ENCODE data around the gene OLA1. TPM values are rescaled to one million over a fixed set of nuclear protein-coding genes. Genes with fewer than 3 reads are reported as not detected.

OLA1 gene
- total and polyA plus RNA-seq, 2 of the 4 experiments (the other 2 are of a cell fraction): 54.7 to 71.2 TPM

DNA sequence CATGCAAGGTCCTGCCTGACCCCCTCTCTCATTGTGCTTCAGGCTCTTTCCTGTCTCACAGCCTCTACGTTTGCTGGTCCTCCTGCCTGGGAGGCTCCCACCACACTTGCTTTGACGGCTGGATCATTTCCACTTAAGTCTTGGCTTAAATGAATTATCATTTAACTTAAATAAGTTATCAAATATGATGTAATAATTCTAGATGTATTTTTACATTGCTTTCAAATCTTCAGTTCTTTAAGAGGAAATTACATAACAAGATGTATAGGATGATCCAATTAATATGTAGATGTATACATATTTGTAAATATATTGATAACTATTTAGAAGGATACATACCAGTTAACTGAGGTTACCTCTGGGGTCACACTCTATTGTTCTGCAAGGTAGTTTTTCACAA lies 180.5 kb downstream of the OLA1 start:
- intact Hi-C loops (cut with micrococcal nuclease): no loop called here
- no peak overlapping the region for H2AK5ac ChIP-seq (ENCODE audit: low read depth, low read length)

More for the DNA sequence above, 180.5 kb downstream of the OLA1 start:
- H4K91ac ChIP-seq (ENCODE audit: insufficient read depth, low read depth, low read length): no peak overlapping the region
- no peak overlapping the region for H3K23ac ChIP-seq (ENCODE audit: low read depth, low read length)
- DNase-seq (no peak), ATAC-seq (ENCODE audit: low read depth) (no peak)
- no peak for TF ChIP-seq NFE2L2 (IDR thresholded peaks at IDR 0.05; ENCODE audit: low read depth, low read length)
- TF ChIP-seq FOS (IDR thresholded peaks at IDR 0.05; ENCODE audit: low read depth, low read length): no peak
- TF ChIP-seq, protein P1, sequence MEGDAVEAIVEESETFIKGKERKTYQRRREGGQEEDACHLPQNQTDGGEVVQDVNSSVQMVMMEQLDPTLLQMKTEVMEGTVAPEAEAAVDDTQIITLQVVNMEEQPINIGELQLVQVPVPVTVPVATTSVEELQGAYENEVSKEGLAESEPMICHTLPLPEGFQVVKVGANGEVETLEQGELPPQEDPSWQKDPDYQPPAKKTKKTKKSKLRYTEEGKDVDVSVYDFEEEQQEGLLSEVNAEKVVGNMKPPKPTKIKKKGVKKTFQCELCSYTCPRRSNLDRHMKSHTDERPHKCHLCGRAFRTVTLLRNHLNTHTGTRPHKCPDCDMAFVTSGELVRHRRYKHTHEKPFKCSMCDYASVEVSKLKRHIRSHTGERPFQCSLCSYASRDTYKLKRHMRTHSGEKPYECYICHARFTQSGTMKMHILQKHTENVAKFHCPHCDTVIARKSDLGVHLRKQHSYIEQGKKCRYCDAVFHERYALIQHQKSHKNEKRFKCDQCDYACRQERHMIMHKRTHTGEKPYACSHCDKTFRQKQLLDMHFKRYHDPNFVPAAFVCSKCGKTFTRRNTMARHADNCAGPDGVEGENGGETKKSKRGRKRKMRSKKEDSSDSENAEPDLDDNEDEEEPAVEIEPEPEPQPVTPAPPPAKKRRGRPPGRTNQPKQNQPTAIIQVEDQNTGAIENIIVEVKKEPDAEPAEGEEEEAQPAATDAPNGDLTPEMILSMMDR (conservative IDR thresholded peaks at IDR 0.05; ENCODE audit: low read depth, low read length): no peak
- TF ChIP-seq CHD1 (IDR thresholded peaks at IDR 0.05; ENCODE audit: low read depth, low read length): no peak
- no peak for TF ChIP-seq MAZ (IDR thresholded peaks at IDR 0.05; ENCODE audit: borderline replicate concordance, low read depth, low read length)
- no peaks in the 10 kb centered on the region for H3K27me3 ChIP-seq (ENCODE audit: control insufficient read depth, insufficient read depth, low read length)
- no peak overlapping the region for H4K5ac ChIP-seq (ENCODE audit: low read depth, low read length)
- no peak overlapping the region for H2BK5ac ChIP-seq (ENCODE audit: low read depth, low read length, poor library complexity, severe bottlenecking)
- no peaks in the 10 kb centered on the region for H3K36me3 ChIP-seq (ENCODE audit: control insufficient read depth, insufficient read depth, low read length)
- dilution Hi-C loops (cut with HindIII; ENCODE audit: low sequenced_read_pairs, unreplicated experiment) (no loop called here), in situ Hi-C loops (cut with MboI; ENCODE audit: low sequenced_read_pairs) (loop anchor here (25.0 kb wide), 1 partner anchor 656 kb away; no protein-coding TSS in a partner anchor)
- BruUV-seq (replicated peaks): no TSS peak
- H3K56ac ChIP-seq (ENCODE audit: extremely low read depth, insufficient read depth, low read length): no peak overlapping the region
- ChIA-PET POLR2A (ENCODE audit: unreplicated experiment) (interaction anchor here (0.6 kb wide), 1 partner anchor 203 kb away, joined by 3 read pairs; no protein-coding TSS in a partner anchor), CTCF (no interaction called here)
- no peak overlapping the region for H3K9ac ChIP-seq (ENCODE audit: low read depth, low read length)
- H3K9me3 ChIP-seq (ENCODE audit: control insufficient read depth, insufficient read depth, low read length): no peaks in the 10 kb centered on the region
- no peak overlapping the region for H3K4ac ChIP-seq (ENCODE audit: low read depth, low read length)
- H2BK120ac ChIP-seq (ENCODE audit: low read depth, low read length): no peak overlapping the region
- H2BK20ac ChIP-seq (ENCODE audit: low read depth, low read length): no peak overlapping the region
- no peaks in the 10 kb centered on the region for H4K20me1 ChIP-seq (ENCODE audit: insufficient read depth, low read length)
- H3K27ac ChIP-seq (ENCODE audit: insufficient read depth, low read length): no peak overlapping the region
- H2AK9ac ChIP-seq (replicated peaks; ENCODE audit: low read depth, low read length, poor library complexity): no peak overlapping the region
- no peak overlapping the region for H2AFZ ChIP-seq (replicated peaks; ENCODE audit: low read length, poor library complexity)
- H2BK15ac ChIP-seq (ENCODE audit: low read depth, low read length): no peak overlapping the region
- no peak overlapping the region for H3K4me3 ChIP-seq (ENCODE audit: insufficient read depth, low read depth, low read length)
- H3K4me2 ChIP-seq (ENCODE audit: low read depth, low read length): no peak overlapping the region
- no peaks in the 10 kb centered on the region for H3K9me1 ChIP-seq (ENCODE audit: insufficient read depth, low read length)
- H3K14ac ChIP-seq (replicated peaks; ENCODE audit: low read depth, low read length): no peak overlapping the region
- no peaks in the 10 kb centered on the region for H3K4me1 ChIP-seq (ENCODE audit: control insufficient read depth, insufficient read depth, low read length)
- H3K79me1 ChIP-seq (ENCODE audit: low read depth in 1 of 2, low read length in 2 of 2): no peaks in the 10 kb centered on the region
- no CpG with 5 or more reads among the region's 2 CpGs for WGBS, 2 experiments (ENCODE audit: extremely low coverage in 2 of 2, insufficient read length in 1 of 2)
- H3K18ac ChIP-seq (ENCODE audit: low read depth, low read length): no peak overlapping the region
- no peak overlapping the region for H4K8ac ChIP-seq (ENCODE audit: low read depth in 2 of 2, low read length in 2 of 2)

Data from IMR-90 (cell line).